Bronchial epithelial cell (primary cell): ENCODE data around the gene PRKG2. TPM values are rescaled to one million over a fixed set of nuclear protein-coding genes. Genes with fewer than 3 reads are reported as not detected.

Source experiments
- DNase-seq: peaks from one replicate; pipeline ENCODE4 v3.0.0-alpha.2; 2010; ENCODE audit warnings: low read depth
- FAIRE-seq: peaks from 2 replicates; lab custom pipeline; 2011; peaks lifted over from hg19 to GRCh38; lab: Jason Lieb, UNC
- H3K27me3 ChIP-seq: 2 replicates; pipeline ENCODE4 v1.5.1; 2011; ENCODE audit warnings: low read length; ENCODE audit not compliant: control insufficient read depth, insufficient read depth
- H3K36me3 ChIP-seq: 2 replicates; pipeline ENCODE4 v1.5.1; 2011; ENCODE audit warnings: low read length; ENCODE audit not compliant: control insufficient read depth, insufficient read depth
- H3K4me3 ChIP-seq: 2 replicates; pipeline ENCODE4 v1.5.1; 2011; ENCODE audit warnings: mild to moderate bottlenecking, low read depth, low read length, control low read depth
- CTCF ChIP-seq: IDR thresholded peaks from 2 replicates; pipeline ENCODE4 v1.5.1; 2011; ENCODE audit warnings: mild to moderate bottlenecking, moderate library complexity, low read length, control low read depth, inconsistent platforms; ENCODE audit not compliant: insufficient read depth, severe bottlenecking
- total RNA-seq: library from RNA; depleted of rRNA; stranded (reverse); fragments of >200 nt; gene quantifications from 2 replicates; pipeline ENCODE4 v1.2.1, GENCODE V29; 2014

Gene PRKG2
- total RNA-seq, 1 donor from 2014 or later = 5.3 TPM

GRCh38 chr4:81120055-81120454 is 95.0 kb downstream of the PRKG2 start:
- Histone ChIP-seq H3K36me3 (no peaks in the 10 kb centered on the region), H3K27me3 (no peaks in the 10 kb centered on the region), H3K4me3 (no peak overlapping the region)
- TF ChIP-seq CTCF = no peak
- DNase-seq (no peak), FAIRE-seq (no peak)

GRCh38 chr4:81118086-81118485 is 96.9 kb downstream of the PRKG2 start:
- Histone ChIP-seq H3K4me3 (no peak overlapping the region), H3K36me3 (no peaks in the 10 kb centered on the region), H3K27me3 (no peaks in the 10 kb centered on the region)
- no peak for TF ChIP-seq CTCF
- DNase-seq (no peak), FAIRE-seq (no peak)

- no peak for TF ChIP-seq CTCF
- no peak for FAIRE-seq
- Histone ChIP-seq H3K4me3 (no peak overlapping the region), H3K36me3 (no peaks in the 10 kb centered on the region), H3K27me3 (no peaks in the 10 kb centered on the region)
- DNase-seq = peak; percentile 66
Measured at GRCh38 chr4:81116566-81116965, 98.5 kb downstream of the PRKG2 start.

- no peaks in the 10 kb centered on the region for H3K36me3 ChIP-seq
- no peak for FAIRE-seq
- no peak for DNase-seq
- H3K27me3 ChIP-seq = no peaks in the 10 kb centered on the region
- TF ChIP-seq CTCF = no peak
- no peak overlapping the region for H3K4me3 ChIP-seq
Measured at GRCh38 chr4:81113024-81113423, 102.0 kb downstream of the PRKG2 start.

GRCh38 chr4:81109356-81109755 is 105.7 kb downstream of the PRKG2 start:
- DNase-seq (no peak), FAIRE-seq (no peak)
- no peaks in the 10 kb centered on the region for H3K36me3 ChIP-seq
- no peak overlapping the region for H3K4me3 ChIP-seq
- TF ChIP-seq CTCF = no peak
- no peaks in the 10 kb centered on the region for H3K27me3 ChIP-seq

GRCh38 chr4:81106150-81106549 is 108.9 kb downstream of the PRKG2 start:
- H3K4me3 ChIP-seq = no peak overlapping the region
- FAIRE-seq (no peak), DNase-seq (no peak)
- H3K36me3 ChIP-seq = no peaks in the 10 kb centered on the region
- H3K27me3 ChIP-seq = no peaks in the 10 kb centered on the region
- TF ChIP-seq CTCF = no peak
